Stimulated activated naive B cell treated with anti-CD40 and anti-IgM and Interleukin-4, amounts not matched to agents 10 μg/mL and 1 μg/mL and 100 μg/mL, for 72 hours (primary cell): ENCODE results near the gene FBXO4.
"Not testable (repeated sequence)": the region's sequence is repeated elsewhere in the genome, so short reads cannot be mapped to it uniquely, and the experiment has no call there.

Source experiments
- ATAC-seq, 2 donors: fragments of 150-1000 bp; cut with Tn5 transposase; replicated peaks; 2 replicates each; pipeline ENCODE4 v1.10.0; 2021; ENCODE audit warnings: moderate library complexity in 1 of 2
- DNase-seq: peaks from one replicate; pipeline ENCODE4 v3.0.0; 2021
- H3K27ac Mint-ChIP-seq: one replicate; pipeline ENCODE4 v1.8.0; 2022; ENCODE audit warnings: mild to moderate bottlenecking, mixed read lengths
- H3K27me3 Mint-ChIP-seq, 2 donors: one replicate each; pipeline ENCODE4 v1.8.0; 2022; ENCODE audit warnings: mixed read lengths in 2 of 2
- H3K36me3 Mint-ChIP-seq, 2 donors: one replicate each; pipeline ENCODE4 v1.8.0; 2022; ENCODE audit warnings: mixed read lengths in 2 of 2, mild to moderate bottlenecking in 1 of 2
- H3K4me1 Mint-ChIP-seq, 2 donors: one replicate each; pipeline ENCODE4 v1.8.0; 2022; ENCODE audit warnings: mixed read lengths in 2 of 2, mild to moderate bottlenecking in 1 of 2
- H3K4me3 Mint-ChIP-seq, 2 donors: one replicate each; pipeline ENCODE4 v1.8.0; 2022; ENCODE audit warnings: mild to moderate bottlenecking in 2 of 2, mixed read lengths in 2 of 2, moderate library complexity in 1 of 2
- H3K9me3 Mint-ChIP-seq, 2 donors: one replicate each; pipeline ENCODE4 v1.8.0; 2022; ENCODE audit warnings: mixed read lengths in 2 of 2, mild to moderate bottlenecking in 1 of 2

Gene FBXO4

DNA sequence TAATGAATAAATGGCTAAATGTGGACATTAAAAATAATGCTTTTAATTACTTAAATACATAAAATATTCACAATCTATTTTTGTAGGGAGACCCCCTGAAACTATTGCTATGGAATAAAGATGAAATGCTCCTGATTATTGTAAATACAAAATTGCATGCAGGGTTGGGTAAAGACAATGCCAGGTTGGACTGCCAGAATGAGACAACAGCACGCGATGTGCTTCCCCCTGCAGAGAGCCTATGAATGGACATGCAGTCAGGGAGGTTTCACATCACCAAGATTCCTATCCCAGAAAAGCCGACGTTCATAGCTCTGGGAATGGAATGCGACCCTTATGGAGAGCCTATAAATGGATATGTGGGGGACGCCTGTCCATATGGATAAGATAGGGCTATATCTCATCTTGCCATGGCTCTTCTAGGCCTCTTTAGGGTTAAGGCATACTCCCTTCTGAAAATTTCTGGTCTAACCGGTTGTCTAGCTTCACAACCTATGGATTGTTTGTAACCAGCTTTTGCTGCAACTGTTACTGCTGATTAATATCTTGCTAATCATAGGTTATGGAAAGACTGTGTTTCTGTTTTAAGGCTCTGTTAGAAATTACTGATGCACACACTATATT is 20.4 kb downstream of the FBXO4 start:
- not testable (repeated sequence) for ATAC-seq, H3K4me3 Mint-ChIP-seq, H3K27me3 Mint-ChIP-seq, H3K27ac Mint-ChIP-seq, H3K9me3 Mint-ChIP-seq, H3K4me1 Mint-ChIP-seq, DNase-seq
- H3K36me3 Mint-ChIP-seq, result peaks cover 2 to 10% of the 10 kb centered on the region in 2 donors

DNA sequence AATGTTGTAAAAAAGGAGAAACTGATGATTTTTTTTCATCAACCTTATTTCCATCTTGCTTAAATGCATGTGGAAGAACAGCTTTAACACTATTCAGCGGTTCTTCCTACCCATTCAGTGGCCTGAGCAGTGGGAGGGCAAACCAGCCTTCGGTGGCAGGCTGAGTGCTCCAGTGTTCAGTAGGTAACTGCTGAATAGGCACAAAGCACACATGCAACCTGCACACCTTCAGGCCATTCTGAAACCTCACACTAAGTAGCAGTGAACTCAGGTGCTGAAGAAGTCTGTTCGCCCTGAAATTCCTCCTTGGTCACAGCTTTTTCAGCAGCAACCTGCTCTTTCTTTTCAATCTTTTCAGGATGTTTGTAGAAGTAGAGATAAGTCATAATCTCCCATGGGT is 26.1 kb downstream of the FBXO4 start:
- Mint-ChIP-seq H3K27ac (no peak overlapping the region), H3K9me3 (peaks cover 0 to 12% of the 10 kb centered on the region in 2 donors), H3K27me3 (peaks cover 4 to 14% of the 10 kb centered on the region in 2 donors), H3K4me3 (no peak overlapping the region), H3K4me1 (no peaks in the 10 kb centered on the region), H3K36me3 (peaks cover 0 to 3% of the 10 kb centered on the region in 2 donors)
- ATAC-seq, result no peak
- DNase-seq, result no peak

DNA sequence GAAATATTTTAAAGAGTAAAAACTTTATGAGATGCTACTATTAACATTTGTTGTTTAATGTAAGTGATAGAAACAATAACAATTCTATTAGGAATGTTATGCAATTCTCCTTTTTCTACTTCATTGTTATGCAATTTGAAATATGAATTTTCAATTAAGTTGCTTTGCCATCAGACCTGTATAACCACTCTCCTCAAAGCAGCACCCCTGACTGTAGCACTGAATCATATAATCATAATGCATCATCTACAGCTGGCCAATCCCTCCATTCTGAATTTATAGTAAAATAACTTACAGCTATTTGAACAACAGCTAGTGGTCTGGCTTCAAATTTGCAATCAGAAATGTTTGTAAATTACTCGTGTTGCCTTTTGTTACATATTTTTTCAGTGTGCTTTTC is 29.2 kb downstream of the FBXO4 start:
- H3K9me3 Mint-ChIP-seq, result peaks cover 5 to 10% of the 10 kb centered on the region in 2 donors
- H3K36me3 Mint-ChIP-seq, result no peaks in the 10 kb centered on the region
- no peak overlapping the region for H3K27ac Mint-ChIP-seq
- ATAC-seq (no peak), DNase-seq (no peak)
- no peak overlapping the region for H3K4me3 Mint-ChIP-seq
- no peaks in the 10 kb centered on the region for H3K4me1 Mint-ChIP-seq
- H3K27me3 Mint-ChIP-seq, result peaks cover 4 to 14% of the 10 kb centered on the region in 2 donors

DNA sequence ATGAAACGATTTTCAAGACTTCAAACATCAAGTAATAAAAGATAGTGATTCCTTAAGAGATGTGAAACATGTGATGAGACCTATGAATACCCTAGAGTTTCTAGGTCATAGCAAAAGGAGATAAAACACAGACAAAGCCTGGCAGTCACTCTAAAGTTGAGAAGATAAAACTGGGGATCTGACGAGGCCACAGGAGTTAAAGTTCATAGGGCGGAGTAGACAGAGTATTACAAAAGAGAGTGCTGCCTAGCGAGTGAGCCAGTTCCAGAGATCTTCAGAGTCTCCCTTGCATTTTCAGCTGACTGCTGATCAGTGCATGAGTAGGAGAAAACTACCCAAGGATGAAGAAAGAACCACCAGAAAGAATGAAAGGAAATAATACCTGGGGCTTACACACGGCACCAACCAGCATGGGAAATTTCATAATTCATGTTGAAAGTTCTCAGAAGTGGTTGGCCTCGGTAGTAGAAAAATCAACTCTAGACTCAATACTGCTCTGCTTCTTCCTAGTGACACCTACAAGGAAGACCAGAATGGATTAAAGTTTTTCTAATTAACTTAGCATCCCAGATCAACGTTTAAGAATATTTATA is 30.4 kb downstream of the FBXO4 start:
- Mint-ChIP-seq H3K27me3 (peaks cover 4 to 9% of the 10 kb centered on the region in 2 donors), H3K4me3 (no peak overlapping the region), H3K9me3 (peaks cover 6 to 14% of the 10 kb centered on the region in 2 donors), H3K4me1 (no peaks in the 10 kb centered on the region), H3K36me3 (peaks cover 0 to 3% of the 10 kb centered on the region in 2 donors), H3K27ac (no peak overlapping the region)
- DNase-seq (no peak), ATAC-seq (no peak)

DNA sequence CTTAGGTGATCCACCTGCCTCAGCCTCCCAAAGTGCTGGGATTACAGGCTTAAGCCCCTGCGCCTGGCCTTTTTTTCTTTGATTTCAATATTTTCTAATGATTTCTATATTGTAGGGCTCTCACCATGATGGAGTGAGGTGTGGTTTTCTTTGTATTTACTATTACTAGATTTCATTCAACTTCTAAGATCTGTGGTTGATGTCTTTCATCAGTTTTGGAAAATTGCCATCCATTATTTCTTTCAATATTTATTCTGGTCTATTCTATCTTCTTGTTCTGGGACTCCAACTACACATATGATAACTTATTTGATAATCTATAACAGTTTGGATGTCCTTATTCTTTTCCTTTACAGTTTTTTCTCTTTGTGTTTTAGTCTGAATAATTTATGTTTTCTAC is 31.9 kb downstream of the FBXO4 start:
- Mint-ChIP-seq H3K4me1 (no peaks in the 10 kb centered on the region), H3K9me3 (peaks cover 12 to 19% of the 10 kb centered on the region in 2 donors), H3K4me3 (no peak overlapping the region), H3K36me3 (peaks cover 0 to 3% of the 10 kb centered on the region in 2 donors), H3K27ac (no peak overlapping the region), H3K27me3 (peaks cover 4 to 5% of the 10 kb centered on the region in 2 donors)
- DNase-seq, result no peak
- no peak for ATAC-seq

DNA sequence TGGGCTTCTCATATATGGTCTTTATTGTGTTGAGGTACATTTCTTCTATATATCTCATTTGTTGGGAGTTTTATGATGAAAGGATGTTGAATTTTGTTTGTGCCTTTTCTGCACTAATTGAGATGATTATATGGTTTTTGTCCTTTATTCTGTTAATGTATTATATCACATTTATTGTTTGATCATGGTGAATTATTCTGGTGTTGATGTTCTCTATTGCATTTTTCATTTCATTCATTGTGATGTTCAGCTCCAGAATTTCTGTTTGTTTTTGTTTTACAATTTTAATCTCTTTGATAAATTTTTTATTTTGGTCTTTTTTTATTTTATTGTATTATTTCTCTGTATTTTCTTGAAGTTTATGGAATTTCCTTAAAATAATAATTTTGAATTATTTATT is 35.4 kb downstream of the FBXO4 start:
- Mint-ChIP-seq H3K4me1 (no peaks in the 10 kb centered on the region), H3K4me3 (no peak overlapping the region), H3K36me3 (peaks cover 0 to 3% of the 10 kb centered on the region in 2 donors), H3K27me3 (peaks cover 1 to 2% of the 10 kb centered on the region in 2 donors), H3K27ac (no peak overlapping the region), H3K9me3 (peaks cover 12 to 19% of the 10 kb centered on the region in 2 donors)
- no peak for ATAC-seq
- no peak for DNase-seq

DNA sequence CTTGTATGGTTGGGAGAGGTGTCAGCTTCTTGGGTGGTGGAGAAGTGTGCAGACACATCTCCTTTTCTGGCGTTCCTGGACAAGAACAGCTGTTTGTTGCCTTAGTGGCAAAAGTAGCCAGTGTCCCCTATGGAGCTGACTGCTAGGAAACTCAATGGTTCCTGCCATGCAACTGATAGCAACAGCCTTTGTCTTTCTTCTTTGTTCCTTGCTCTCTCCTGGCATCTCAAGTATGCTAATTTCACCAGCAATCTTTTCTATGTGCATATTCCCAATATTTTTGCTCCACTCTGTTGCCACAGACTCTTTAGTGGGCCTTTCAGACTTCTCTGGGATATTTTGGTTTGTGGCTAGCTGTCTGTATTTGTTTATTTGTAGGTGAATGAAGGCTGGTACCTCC is 36.7 kb downstream of the FBXO4 start:
- ATAC-seq (no peak), DNase-seq (no peak)
- peaks cover 12 to 19% of the 10 kb centered on the region in 2 donors for H3K9me3 Mint-ChIP-seq
- no peaks in the 10 kb centered on the region for H3K4me1 Mint-ChIP-seq
- H3K4me3 Mint-ChIP-seq, result no peak overlapping the region
- no peaks in the 10 kb centered on the region for H3K27me3 Mint-ChIP-seq
- peaks cover 0 to 3% of the 10 kb centered on the region in 2 donors for H3K36me3 Mint-ChIP-seq
- H3K27ac Mint-ChIP-seq, result no peak overlapping the region

DNA sequence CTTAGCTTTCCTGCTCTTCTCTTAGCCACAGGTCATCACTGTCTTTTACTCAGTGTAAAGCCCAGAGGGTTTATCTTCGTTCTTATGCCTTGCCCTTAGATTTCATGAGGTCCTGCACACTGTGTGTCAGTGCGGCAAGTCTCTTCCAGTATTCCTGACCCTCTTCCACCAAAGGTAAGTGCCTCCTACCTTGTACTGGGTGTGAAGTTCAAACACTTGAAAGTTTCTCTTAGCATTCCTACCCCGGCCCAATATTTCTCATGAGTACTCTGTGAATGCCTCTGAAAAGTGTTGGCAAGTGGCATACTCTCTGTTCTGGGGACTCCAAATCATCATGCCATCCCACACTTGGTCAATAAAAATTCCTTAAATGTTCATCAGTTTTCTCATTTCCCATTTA is 37.4 kb downstream of the FBXO4 start:
- H3K36me3 Mint-ChIP-seq, result peaks cover 0 to 3% of the 10 kb centered on the region in 2 donors
- H3K4me3 Mint-ChIP-seq, result no peak overlapping the region
- H3K27ac Mint-ChIP-seq, result no peak overlapping the region
- ATAC-seq (no peak), DNase-seq (no peak)
- H3K27me3 Mint-ChIP-seq, result peaks cover 0 to 6% of the 10 kb centered on the region in 2 donors
- no peaks in the 10 kb centered on the region for H3K4me1 Mint-ChIP-seq
- H3K9me3 Mint-ChIP-seq, result peaks cover 12 to 19% of the 10 kb centered on the region in 2 donors

DNA sequence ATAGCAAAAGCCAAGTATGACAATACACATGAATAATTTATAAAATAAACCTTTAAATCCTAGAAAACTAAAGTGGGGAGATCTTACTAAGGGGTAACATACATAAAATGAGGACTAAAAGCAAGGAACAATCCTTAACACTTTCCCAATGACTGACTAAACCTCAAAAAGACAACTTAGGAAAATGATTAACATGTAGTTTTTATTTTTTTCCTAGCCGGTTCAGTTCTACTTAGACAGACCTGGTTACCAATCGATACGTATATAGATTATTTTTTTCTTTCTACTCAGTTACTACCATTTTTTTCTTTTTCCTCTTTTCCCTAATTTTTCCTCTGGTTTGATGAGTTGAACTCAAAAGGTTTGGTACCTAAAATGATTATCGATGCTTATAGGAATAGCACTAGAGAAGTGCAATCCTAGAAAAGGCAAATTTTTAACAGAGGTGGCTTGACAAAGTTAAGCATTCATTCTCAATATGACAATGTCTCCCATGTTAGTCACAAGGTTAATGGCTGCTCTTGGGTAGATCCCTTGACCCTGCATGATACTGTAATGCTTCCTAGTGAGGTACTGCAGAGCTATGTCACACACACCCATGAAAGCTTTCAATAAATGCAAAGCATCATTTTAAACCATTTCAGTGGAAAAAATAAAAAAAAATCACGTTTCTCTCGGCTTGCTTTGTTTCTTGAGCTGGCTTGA is 41.5 kb downstream of the FBXO4 start:
- no peak for ATAC-seq
- Mint-ChIP-seq H3K27ac (no peak overlapping the region), H3K36me3 (peaks cover 0 to 3% of the 10 kb centered on the region in 2 donors), H3K4me1 (no peaks in the 10 kb centered on the region), H3K4me3 (no peak overlapping the region), H3K27me3 (peaks cover 0 to 9% of the 10 kb centered on the region in 2 donors), H3K9me3 (peaks cover 4% of the 10 kb centered on the region in 2 donors)
- DNase-seq, result no peak

DNA sequence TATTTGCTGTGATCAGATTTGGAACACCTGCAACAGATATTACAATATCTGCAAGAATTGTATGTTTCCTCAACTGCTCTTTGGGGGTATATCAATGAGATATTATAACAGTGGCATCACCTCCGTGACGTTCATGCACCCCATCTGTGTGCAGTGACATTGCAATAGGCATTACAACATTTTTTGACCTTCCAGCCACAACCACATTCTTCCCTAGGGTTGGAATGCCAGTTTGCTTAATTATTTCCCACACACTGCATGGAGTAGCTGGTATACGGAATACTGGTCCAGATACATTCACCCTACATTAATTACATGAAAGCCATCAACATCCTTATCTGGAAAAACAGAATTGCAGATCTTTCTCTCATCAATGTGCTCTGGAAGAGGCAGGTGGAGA is 42.3 kb downstream of the FBXO4 start:
- Mint-ChIP-seq H3K4me1 (no peaks in the 10 kb centered on the region), H3K4me3 (no peak overlapping the region), H3K27me3 (peaks cover 0 to 9% of the 10 kb centered on the region in 2 donors), H3K36me3 (peaks cover 0 to 3% of the 10 kb centered on the region in 2 donors), H3K27ac (no peak overlapping the region), H3K9me3 (peaks cover 2 to 4% of the 10 kb centered on the region in 2 donors)
- no peak for ATAC-seq
- DNase-seq, result no peak

DNA sequence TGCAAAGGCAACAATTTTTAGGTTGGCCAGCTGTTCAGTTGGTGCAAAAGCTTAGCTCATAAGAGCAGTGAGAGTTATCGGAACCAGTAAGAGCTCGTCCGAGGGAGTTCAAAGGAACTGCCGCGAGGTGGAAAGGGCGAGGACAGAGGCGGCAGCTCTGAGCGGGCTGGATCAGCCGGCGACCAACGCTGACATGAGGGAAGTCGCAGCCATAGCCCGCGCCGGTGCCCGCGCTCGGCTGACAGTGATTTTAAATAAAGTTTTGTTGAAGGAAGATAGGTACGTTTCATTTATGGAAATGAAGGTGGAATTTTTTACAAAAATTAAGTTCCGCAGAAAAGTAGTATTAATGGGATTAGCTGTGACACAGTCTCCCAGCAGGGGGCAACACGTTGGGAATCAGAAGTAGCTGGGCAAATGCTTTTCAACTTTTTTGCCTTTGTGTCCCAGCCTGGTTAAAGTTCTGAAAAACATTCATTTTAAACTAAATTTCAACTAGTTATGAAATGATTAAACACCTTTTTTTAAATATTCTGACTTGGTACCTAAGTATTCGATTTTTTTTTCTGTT is 43.2 kb downstream of the FBXO4 start:
- no peak overlapping the region for H3K27ac Mint-ChIP-seq

DNA sequence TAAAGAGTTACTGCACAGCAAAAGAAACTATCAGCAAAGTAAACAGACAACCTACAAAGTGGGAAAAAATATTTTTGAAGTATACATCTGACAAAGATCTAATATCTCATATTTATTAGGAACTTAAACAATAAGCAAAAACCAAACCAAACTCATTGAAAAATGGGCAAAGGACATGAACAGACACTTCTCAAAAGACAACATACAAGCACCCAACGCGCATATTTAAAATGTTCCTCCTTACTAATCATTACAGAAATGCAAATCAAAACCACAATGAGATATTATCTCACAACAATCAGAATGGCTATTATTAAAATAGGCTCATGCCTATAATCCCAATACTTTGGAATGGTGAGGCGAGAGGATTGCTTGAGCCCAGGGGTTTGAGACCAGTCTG is 48.0 kb downstream of the FBXO4 start:
- no peak for DNase-seq
- Mint-ChIP-seq H3K4me3 (no peak overlapping the region), H3K4me1 (no peaks in the 10 kb centered on the region), H3K27me3 (peaks cover 1 to 5% of the 10 kb centered on the region in 2 donors), H3K9me3 (peaks cover 2 to 9% of the 10 kb centered on the region in 2 donors), H3K36me3 (peaks cover 0 to 2% of the 10 kb centered on the region in 2 donors), H3K27ac (no peak overlapping the region)
- ATAC-seq, result no peak

More for the DNA sequence above, 43.2 kb downstream of the FBXO4 start:
- DNase-seq (no peak), ATAC-seq (no peak)
- Mint-ChIP-seq H3K36me3 (peaks cover 0 to 3% of the 10 kb centered on the region in 2 donors), H3K27me3 (peaks cover 0 to 9% of the 10 kb centered on the region in 2 donors), H3K4me1 (no peaks in the 10 kb centered on the region), H3K9me3 (peaks cover 4 to 9% of the 10 kb centered on the region in 2 donors), H3K4me3 (no peak overlapping the region)

DNA sequence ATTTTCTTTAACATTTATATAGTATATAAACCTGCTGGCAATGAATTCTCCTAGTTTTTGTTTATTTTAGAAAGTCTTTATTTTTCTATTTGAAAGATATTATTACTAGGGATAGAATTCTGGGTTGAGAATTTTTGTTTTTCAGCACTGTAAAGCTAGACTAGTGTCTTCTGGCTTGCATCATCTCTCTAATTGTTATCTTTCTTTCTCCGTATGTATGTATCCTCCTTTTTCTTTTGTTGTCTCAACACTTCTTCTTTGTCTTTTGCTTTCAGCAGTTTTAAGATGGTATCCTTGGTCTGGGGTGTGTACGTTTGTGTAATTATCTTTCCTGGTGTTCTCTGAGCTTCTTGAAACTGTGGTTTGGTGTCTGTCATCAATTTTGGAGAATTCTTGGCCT is 48.8 kb downstream of the FBXO4 start:
- Mint-ChIP-seq H3K4me3 (no peak overlapping the region), H3K4me1 (no peaks in the 10 kb centered on the region), H3K9me3 (peaks cover 0 to 8% of the 10 kb centered on the region in 2 donors), H3K27ac (no peak overlapping the region), H3K27me3 (peaks cover 0 to 5% of the 10 kb centered on the region in 2 donors), H3K36me3 (no peaks in the 10 kb centered on the region)
- ATAC-seq, result no peak
- DNase-seq, result no peak

DNA sequence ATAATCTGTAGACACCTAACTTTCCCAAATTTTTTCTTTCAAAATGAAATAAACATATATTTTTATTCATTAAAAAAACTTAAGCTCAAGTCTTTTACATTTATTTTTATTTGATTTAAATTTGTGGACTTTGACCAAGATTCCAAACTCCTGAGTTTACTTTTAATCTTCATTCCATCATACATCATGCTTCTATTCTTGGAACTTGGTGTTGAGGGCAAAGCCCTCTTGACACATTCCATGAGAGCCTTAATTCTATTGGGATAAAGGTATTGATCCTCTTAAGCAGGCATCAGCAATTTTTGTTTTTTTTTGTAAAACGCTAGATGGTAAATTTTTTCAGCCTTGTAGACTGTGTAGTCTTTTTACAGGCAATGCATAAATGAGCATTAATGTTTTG is 53.6 kb downstream of the FBXO4 start:
- Mint-ChIP-seq H3K4me3 (no peak overlapping the region), H3K9me3 (peaks cover 0 to 5% of the 10 kb centered on the region in 2 donors), H3K27me3 (peaks cover 5 to 7% of the 10 kb centered on the region in 2 donors), H3K36me3 (no peaks in the 10 kb centered on the region), H3K4me1 (no peaks in the 10 kb centered on the region), H3K27ac (no peak overlapping the region)
- ATAC-seq, result no peak
- no peak for DNase-seq
